Stimulated activated CD4-positive, alpha-beta T cell treated with anti-CD3 and anti-CD28 coated beads, Interleukin-12 subunit alpha, Interleukin-12 subunit beta, amount 100 ng/mL, for 48 hours (primary cell): ENCODE data around the gene DESI1.
A peak's percentile ranks its signal among the peaks of the same experiment; 100 is the strongest.
"Not testable (repeated sequence)": the region's sequence is repeated elsewhere in the genome, so short reads cannot be mapped to it uniquely, and the experiment has no call there.

Experiments used
- DNase-seq, 3 donors: peaks; one replicate each; pipeline ENCODE4 v3.0.0-alpha.2; 2020; ENCODE audit warnings: low read depth in 2 of 3, low spot score in 1 of 3

DESI1 gene

GRCh38 chr22:41589391-41590241, 31.2 kb downstream of the DESI1 start, which contains the start of gene PMM1:
Gene PMM1, minus strand, starts transcription at chr22:41589840. Its CDS starts 35 bp downstream, at chr22:41589805.
- DNase-seq: peak; percentile 100

GRCh38 chr22:41587347-41587723, 33.5 kb downstream of the DESI1 start:
- no peak for DNase-seq

GRCh38 chr22:41585898-41586297, 34.9 kb downstream of the DESI1 start:
- no peak for DNase-seq

- DNase-seq: no peak
These were observed 36.0 kb downstream of the DESI1 start for GRCh38 chr22:41584881-41585280.

- no peak for DNase-seq
These were observed 38.1 kb downstream of the DESI1 start for GRCh38 chr22:41582694-41583093.

- DNase-seq: no peak
These were observed 40.9 kb downstream of the DESI1 start for GRCh38 chr22:41579997-41580355.

GRCh38 chr22:41579297-41579996, 41.4 kb downstream of the DESI1 start:
- DNase-seq: no peak

- no peak for DNase-seq
These were observed 42.0 kb downstream of the DESI1 start for GRCh38 chr22:41578818-41579217.

- DNase-seq: no peak
These were observed 42.7 kb downstream of the DESI1 start for GRCh38 chr22:41578114-41578513.

- DNase-seq: no peak
These were observed 44.0 kb downstream of the DESI1 start for GRCh38 chr22:41576877-41577276.

GRCh38 chr22:41575533-41575932, 45.3 kb downstream of the DESI1 start:
- no peak for DNase-seq

- DNase-seq: no peak
These were observed 45.9 kb downstream of the DESI1 start for GRCh38 chr22:41574847-41575381.

GRCh38 chr22:41573677-41574076, 47.2 kb downstream of the DESI1 start:
- no peak for DNase-seq

GRCh38 chr22:41572305-41572704, 48.5 kb downstream of the DESI1 start:
- DNase-seq: not testable (repeated sequence)

GRCh38 chr22:41571786-41572185, 49.1 kb downstream of the DESI1 start:
- no peak for DNase-seq

GRCh38 chr22:41570221-41570620, 50.6 kb downstream of the DESI1 start:
- no peak for DNase-seq

GRCh38 chr22:41568811-41569210, 52.0 kb downstream of the DESI1 start:
- DNase-seq: no peak

GRCh38 chr22:41567512-41567768, 53.4 kb downstream of the DESI1 start:
- no peak for DNase-seq

GRCh38 chr22:41565403-41566054, 55.3 kb downstream of the DESI1 start:
- peak in 1 of 3 donors; percentile 7 for DNase-seq

GRCh38 chr22:41564563-41564962, 56.3 kb downstream of the DESI1 start:
- DNase-seq: no peak

- DNase-seq: no peak
These were observed 57.7 kb downstream of the DESI1 start for GRCh38 chr22:41563051-41563711.
